Retinal pigment epithelial cell (primary cell): Measurements from ENCODE around the gene MMP19.
"Not testable (repeated sequence)": the region's sequence is repeated elsewhere in the genome, so short reads cannot be mapped to it uniquely, and the experiment has no call there.

Experiments used
- DNase-seq: peaks from one replicate; pipeline ENCODE4 v3.0.0-alpha.2; 2010; ENCODE audit warnings: low read depth
- H3K4me3 ChIP-seq: 2 replicates; pipeline ENCODE4 v1.5.1; 2011; ENCODE audit warnings: mild to moderate bottlenecking, low read length, control low read depth, moderate library complexity
- TF ChIP-seq, protein P1 (sequence below): conservative IDR thresholded peaks from 2 replicates; pipeline ENCODE4 v1.5.1; 2011; ENCODE audit warnings: low read depth, low read length, control low read depth, inconsistent platforms

MMP19 gene

GRCh38 chr12:55840581-55841351 is 2.0 kb downstream of the MMP19 start:
- no peak overlapping the region for H3K4me3 ChIP-seq
- TF ChIP-seq, protein P1, sequence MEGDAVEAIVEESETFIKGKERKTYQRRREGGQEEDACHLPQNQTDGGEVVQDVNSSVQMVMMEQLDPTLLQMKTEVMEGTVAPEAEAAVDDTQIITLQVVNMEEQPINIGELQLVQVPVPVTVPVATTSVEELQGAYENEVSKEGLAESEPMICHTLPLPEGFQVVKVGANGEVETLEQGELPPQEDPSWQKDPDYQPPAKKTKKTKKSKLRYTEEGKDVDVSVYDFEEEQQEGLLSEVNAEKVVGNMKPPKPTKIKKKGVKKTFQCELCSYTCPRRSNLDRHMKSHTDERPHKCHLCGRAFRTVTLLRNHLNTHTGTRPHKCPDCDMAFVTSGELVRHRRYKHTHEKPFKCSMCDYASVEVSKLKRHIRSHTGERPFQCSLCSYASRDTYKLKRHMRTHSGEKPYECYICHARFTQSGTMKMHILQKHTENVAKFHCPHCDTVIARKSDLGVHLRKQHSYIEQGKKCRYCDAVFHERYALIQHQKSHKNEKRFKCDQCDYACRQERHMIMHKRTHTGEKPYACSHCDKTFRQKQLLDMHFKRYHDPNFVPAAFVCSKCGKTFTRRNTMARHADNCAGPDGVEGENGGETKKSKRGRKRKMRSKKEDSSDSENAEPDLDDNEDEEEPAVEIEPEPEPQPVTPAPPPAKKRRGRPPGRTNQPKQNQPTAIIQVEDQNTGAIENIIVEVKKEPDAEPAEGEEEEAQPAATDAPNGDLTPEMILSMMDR = no peak
- DNase-seq = no peak

GRCh38 chr12:55839345-55840140 is 3.2 kb downstream of the MMP19 start:
- TF ChIP-seq, protein P1 = no peak
- H3K4me3 ChIP-seq = no peak overlapping the region
- DNase-seq = no peak

DNA sequence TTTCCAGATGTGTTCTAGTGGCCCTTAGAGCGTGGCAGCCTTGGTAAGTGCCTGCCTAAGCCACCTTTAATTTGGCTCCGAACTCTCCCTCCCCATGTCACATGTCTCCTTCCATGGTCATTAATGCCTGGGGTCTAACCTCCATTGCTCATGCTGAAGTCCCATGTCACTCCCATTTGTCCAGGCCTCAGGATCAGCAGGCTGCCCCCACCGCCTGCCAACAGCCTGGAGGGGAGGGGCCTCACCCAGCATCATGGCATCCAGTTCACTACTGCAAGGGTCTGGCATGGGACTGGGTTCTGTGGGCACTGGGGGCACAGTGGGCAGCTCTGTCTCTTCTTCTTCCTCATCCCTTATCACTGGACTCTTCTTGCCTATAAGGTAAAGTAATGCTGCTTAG is 4.4 kb downstream of the MMP19 start:
- TF ChIP-seq, protein P1 = no peak
- no peak for DNase-seq
- H3K4me3 ChIP-seq = no peak overlapping the region

GRCh38 chr12:55834400-55834799 is 8.3 kb downstream of the MMP19 start:
- not testable (repeated sequence) for DNase-seq, H3K4me3 ChIP-seq

- TF ChIP-seq, protein P1 = no peak
- H3K4me3 ChIP-seq = no peak overlapping the region
- DNase-seq = no peak
Measured at GRCh38 chr12:55833056-55833455, 9.7 kb downstream of the MMP19 start.

- DNase-seq = no peak
- H3K4me3 ChIP-seq = peak overlapping the region; percentile 93
- TF ChIP-seq, protein P1 = no peak
Measured at GRCh38 chr12:55831447-55831815, 11.3 kb downstream of the MMP19 start.

DNA sequence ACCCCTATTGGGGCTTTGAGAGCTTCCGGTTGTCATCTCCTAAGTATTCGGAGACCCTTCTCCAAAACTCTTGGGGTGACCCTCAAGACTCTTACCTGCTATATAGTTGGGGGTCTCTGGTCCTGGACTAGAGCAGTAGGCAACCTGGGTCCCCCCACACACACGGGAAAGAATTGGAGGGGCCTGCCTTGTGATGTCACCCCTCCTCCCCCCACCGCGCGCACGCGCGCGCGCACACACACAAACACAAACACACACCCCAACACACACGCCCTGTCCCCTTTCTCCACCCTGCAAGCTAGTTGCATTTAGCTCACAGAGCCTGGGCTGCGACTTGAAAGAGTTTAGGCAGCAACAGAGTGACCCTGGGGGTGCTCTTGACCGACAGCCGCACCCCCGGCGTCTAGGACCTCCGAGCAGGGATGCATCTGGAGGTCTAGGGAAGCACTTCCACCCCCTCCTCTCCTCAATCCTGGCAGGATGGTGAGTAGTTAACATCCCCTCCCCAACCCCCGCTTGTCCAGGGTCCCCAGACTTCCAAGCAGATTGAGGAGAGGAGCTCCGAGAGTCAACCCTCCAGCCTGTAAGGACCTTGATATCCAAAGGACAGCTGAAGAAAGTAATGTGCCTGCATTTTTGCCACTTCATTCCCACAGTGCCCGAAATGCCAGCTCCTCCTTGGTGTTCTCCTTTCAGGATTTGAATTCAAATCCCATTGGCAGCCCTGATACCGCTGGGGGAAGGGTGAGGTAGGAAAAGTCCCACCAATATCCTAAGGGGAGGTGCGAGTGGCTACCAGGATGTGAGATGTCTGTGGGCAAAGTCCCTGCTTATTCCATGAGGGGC is 11.9 kb downstream of the MMP19 start:
- peak overlapping the region; percentile 93 for H3K4me3 ChIP-seq
- TF ChIP-seq, protein P1 = no peak
- DNase-seq = no peak
